Measurements from ENCODE around the gene SHCBP1.

The SHCBP1 gene

GRCh38 chr16:46573008-46573833, 48.0 kb downstream of the SHCBP1 start:
- Mint-ChIP-seq H3K27me3 (ENCODE audit: low read depth) (no peaks in the 10 kb centered on the region), H3K36me3 (ENCODE audit: low read depth) (no peaks in the 10 kb centered on the region), H3K4me1 (no peaks in the 10 kb centered on the region), H3K27ac (no peak overlapping the region), H3K4me3 (no peak overlapping the region), H3K9me3 (peaks cover 5% of the 10 kb centered on the region)
- TF ChIP-seq CTCF (IDR thresholded peaks at IDR 0.05; ENCODE audit: unreplicated experiment in 3 of 3): no peak

GRCh38 chr16:46569231-46569735, 51.9 kb downstream of the SHCBP1 start:
- Mint-ChIP-seq H3K4me3 (no peak overlapping the region), H3K27ac (no peak overlapping the region), H3K4me1 (no peaks in the 10 kb centered on the region), H3K27me3 (ENCODE audit: low read depth) (no peaks in the 10 kb centered on the region), H3K36me3 (ENCODE audit: low read depth) (no peaks in the 10 kb centered on the region), H3K9me3 (peaks cover 5% of the 10 kb centered on the region)
- no peak for TF ChIP-seq CTCF (IDR thresholded peaks at IDR 0.05; ENCODE audit: unreplicated experiment in 3 of 3)

- no peaks in the 10 kb centered on the region for H3K36me3 Mint-ChIP-seq (ENCODE audit: low read depth)
- H3K4me3 Mint-ChIP-seq: no peak overlapping the region
- H3K27ac Mint-ChIP-seq: no peak overlapping the region
- H3K9me3 Mint-ChIP-seq: peaks cover 5% of the 10 kb centered on the region
- H3K4me1 Mint-ChIP-seq: no peaks in the 10 kb centered on the region
- no peak for TF ChIP-seq CTCF (IDR thresholded peaks at IDR 0.05; ENCODE audit: unreplicated experiment in 3 of 3)
- no peaks in the 10 kb centered on the region for H3K27me3 Mint-ChIP-seq (ENCODE audit: low read depth)
These were observed 52.5 kb downstream of the SHCBP1 start for GRCh38 chr16:46568472-46569230.

- Mint-ChIP-seq H3K4me3 (no peak overlapping the region), H3K36me3 (ENCODE audit: low read depth) (no peaks in the 10 kb centered on the region), H3K27me3 (ENCODE audit: low read depth) (peaks cover 7% of the 10 kb centered on the region), H3K27ac (no peak overlapping the region), H3K9me3 (no peaks in the 10 kb centered on the region), H3K4me1 (no peaks in the 10 kb centered on the region)
- no peak for TF ChIP-seq CTCF (IDR thresholded peaks at IDR 0.05; ENCODE audit: unreplicated experiment in 3 of 3)
These were observed 58.2 kb downstream of the SHCBP1 start for GRCh38 chr16:46562979-46563378.

- TF ChIP-seq CTCF (IDR thresholded peaks at IDR 0.05; ENCODE audit: unreplicated experiment in 3 of 3): no peak
- Mint-ChIP-seq H3K4me3 (no peak overlapping the region), H3K4me1 (no peaks in the 10 kb centered on the region), H3K27ac (no peak overlapping the region), H3K36me3 (ENCODE audit: low read depth) (no peaks in the 10 kb centered on the region), H3K27me3 (ENCODE audit: low read depth) (peaks cover 7% of the 10 kb centered on the region), H3K9me3 (no peaks in the 10 kb centered on the region)
These were observed 63.2 kb downstream of the SHCBP1 start for GRCh38 chr16:46558018-46558417.
